ENCODE results near the gene PPT1.
"Not testable (repeated sequence)": the region's sequence is repeated elsewhere in the genome, so short reads cannot be mapped to it uniquely, and the experiment has no call there.

PPT1 gene

DNA sequence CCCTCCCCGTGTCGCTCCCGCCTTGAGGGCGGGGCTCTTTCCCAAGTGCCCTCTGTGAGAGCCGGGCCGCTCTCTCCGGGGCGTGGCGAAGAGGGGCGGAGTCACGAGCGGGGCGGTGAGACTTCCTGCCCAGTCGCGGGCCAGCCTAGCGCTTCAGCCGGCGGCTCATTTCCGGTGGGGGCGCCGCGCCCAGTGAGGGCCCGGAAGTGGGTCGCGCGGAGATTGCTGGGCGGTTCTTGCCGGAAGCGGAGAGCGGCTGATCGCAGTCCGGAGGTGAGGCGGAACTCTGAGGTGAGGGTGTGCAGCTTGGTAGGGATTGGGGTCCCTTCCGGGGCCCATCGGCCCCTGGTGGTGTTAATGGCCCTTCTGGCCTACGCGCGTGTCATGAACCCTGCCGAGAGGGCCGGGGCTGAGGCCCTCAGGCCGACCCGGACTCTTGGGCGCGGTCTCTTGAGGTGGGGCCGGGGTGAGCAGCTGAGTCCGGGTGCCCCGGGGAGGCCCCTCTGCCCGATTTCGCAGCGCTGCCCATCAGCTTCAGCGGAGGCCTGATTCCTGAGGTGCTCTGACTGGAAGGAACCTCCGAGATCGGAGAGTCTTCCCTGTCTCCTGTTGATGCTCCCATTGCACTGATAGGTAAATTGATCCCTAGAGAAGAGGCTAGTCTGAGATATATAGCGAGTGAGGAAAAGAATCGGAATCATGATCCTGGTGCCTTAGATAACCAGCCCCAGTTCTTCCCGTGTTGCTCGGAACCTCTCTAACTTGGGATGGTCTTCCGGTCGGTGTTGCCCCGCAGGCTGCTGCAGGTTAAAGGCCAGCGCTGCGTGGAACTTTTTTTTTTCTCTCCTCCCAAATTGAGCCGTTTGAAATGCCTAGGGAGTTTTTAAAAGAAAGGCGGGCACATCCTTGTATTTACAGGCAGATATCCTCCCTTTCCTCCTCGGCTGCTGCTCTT is 56.3 kb downstream of the PPT1 start, which contains the start of gene CAP1:
Gene CAP1 (plus strand): TSS at position 219 of the 955 bp plus-strand sequence. CDS start 18,618 bp downstream, outside the sequence.
- TF ChIP-seq, protein P1, sequence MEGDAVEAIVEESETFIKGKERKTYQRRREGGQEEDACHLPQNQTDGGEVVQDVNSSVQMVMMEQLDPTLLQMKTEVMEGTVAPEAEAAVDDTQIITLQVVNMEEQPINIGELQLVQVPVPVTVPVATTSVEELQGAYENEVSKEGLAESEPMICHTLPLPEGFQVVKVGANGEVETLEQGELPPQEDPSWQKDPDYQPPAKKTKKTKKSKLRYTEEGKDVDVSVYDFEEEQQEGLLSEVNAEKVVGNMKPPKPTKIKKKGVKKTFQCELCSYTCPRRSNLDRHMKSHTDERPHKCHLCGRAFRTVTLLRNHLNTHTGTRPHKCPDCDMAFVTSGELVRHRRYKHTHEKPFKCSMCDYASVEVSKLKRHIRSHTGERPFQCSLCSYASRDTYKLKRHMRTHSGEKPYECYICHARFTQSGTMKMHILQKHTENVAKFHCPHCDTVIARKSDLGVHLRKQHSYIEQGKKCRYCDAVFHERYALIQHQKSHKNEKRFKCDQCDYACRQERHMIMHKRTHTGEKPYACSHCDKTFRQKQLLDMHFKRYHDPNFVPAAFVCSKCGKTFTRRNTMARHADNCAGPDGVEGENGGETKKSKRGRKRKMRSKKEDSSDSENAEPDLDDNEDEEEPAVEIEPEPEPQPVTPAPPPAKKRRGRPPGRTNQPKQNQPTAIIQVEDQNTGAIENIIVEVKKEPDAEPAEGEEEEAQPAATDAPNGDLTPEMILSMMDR (IDR thresholded peaks at IDR 0.05; ENCODE audit: low read depth, low read length): peak; percentile 1
- peak within 1 kb of the TSS; percentile 97 to 98 for H3K4me3 ChIP-seq (replicated peaks in 1 of 2; ENCODE audit: low read depth in 2 of 2, low read length in 2 of 2)
- DNase-seq (ENCODE audit: low read depth in 2 of 2): peak; percentile 99

DNA sequence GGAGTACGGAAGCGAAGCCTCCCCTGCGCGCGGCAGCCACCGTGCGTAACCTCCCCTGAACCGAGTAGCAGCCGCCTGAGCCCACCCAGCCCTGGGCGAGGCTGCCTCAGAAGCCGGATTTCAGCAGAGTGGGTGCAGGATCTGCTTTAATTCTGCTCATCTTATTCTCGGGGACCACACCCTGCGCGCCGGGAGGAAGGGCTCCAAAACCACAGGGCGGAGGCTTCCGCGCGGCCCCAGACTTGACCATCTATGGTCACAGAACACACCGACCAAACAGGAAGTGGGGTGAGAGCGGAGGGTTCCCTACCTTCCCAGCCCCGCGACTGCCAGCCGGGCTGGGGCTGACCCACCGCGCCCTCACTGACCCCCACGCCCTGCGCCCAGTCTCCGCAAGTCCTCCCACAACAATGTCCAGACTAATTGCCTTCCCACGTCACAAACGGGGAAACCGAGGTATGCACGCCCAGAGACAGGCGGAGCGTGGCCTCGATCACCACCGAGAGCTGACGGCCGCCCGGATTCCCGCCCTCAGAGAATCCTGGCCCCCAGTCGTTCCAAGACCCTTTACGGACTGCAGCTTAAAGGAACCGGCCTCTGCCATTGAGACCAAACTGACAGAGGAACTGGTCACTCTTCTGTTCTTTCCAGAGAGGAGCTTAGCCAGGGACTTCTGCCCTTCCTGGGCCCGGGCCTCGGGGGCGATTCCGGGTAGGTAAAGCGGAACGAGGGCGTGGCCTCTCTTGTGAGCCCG is 57.1 kb downstream of the PPT1 start:
- peak; percentile 86 to 96 for DNase-seq (ENCODE audit: low read depth in 2 of 2)
- H3K4me3 ChIP-seq (replicated peaks in 1 of 2; ENCODE audit: low read depth in 2 of 2, low read length in 2 of 2): peak overlapping the region; percentile 74 to 78
- TF ChIP-seq, protein P1 (IDR thresholded peaks at IDR 0.05; ENCODE audit: low read depth, low read length): no peak

DNA sequence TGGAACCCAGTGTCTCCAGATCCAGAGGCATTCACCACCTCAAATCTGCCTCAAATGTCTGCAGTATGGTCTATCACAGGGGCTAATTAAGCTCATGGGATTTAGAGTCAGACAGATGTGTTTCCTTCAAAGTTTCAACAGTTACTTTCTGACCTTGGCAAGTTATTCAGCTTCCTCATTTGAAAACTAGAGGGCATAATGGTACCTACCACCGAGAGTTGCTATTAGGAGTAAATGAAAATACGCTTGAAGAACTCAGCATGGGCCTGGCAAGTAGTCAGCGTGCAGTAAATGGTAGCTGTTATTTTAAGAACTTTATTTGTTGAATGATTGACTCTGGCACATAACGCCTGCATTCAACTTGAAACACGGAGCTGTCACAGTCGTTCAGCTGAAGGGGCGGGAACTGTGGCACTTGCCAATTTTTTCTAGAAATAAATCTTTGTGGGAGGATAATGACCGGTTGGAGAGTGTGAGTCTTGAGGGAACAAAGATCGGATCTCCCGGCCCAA is 57.8 kb downstream of the PPT1 start:
- TF ChIP-seq, protein P1 (IDR thresholded peaks at IDR 0.05; ENCODE audit: low read depth, low read length): no peak
- DNase-seq (ENCODE audit: low read depth in 2 of 2): peak in 1 of 2 donors; percentile 66
- H3K4me3 ChIP-seq (replicated peaks in 1 of 2; ENCODE audit: low read depth in 2 of 2, low read length in 2 of 2): peak overlapping the region; percentile 74 to 78

DNA sequence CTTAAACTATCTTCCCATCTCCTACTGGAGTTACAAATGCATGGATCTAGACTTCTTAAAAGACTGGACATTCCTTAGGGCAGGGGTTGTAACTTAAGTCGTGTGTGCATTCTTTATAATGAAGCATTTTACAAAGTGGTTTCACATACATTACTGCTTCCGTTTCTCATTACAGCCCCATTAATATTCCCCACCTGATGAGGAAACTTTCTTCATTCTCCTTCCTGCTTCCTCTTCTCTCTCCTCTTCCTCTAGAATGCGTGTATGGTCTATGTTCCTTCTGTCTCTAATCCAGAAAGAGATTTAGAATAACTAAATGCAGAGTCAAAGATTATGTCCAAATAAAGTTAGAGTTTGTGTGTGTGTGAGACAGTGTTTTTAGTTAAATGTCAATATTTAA is 58.4 kb downstream of the PPT1 start:
- DNase-seq (ENCODE audit: low read depth in 2 of 2): no peak
- no peak overlapping the region for H3K4me3 ChIP-seq (replicated peaks in 1 of 2; ENCODE audit: low read depth in 2 of 2, low read length in 2 of 2)
- TF ChIP-seq, protein P1 (IDR thresholded peaks at IDR 0.05; ENCODE audit: low read depth, low read length): no peak

DNA sequence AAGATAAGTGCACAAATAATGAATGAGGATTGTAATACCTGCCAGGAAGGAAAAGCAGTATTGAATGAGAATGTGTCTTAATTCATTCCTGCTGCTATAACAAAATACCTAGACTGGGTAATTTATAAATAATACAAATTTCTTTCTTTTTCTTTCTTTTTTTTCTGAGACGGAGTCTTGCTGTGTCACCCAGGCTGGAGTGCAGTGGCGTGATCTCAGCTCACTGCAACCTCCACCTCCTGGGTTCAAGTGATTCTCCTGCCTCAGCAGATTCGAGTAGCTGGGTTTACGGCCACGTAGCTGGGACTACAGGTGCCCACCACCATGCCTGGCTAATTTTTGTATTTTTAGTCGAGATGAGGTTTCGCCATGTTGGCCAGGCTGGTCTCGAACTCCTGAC is 59.8 kb downstream of the PPT1 start:
- not testable (repeated sequence) for DNase-seq (ENCODE audit: low read depth in 2 of 2); H3K4me3 ChIP-seq (replicated peaks in 1 of 2; ENCODE audit: low read depth in 2 of 2, low read length in 2 of 2)

DNA sequence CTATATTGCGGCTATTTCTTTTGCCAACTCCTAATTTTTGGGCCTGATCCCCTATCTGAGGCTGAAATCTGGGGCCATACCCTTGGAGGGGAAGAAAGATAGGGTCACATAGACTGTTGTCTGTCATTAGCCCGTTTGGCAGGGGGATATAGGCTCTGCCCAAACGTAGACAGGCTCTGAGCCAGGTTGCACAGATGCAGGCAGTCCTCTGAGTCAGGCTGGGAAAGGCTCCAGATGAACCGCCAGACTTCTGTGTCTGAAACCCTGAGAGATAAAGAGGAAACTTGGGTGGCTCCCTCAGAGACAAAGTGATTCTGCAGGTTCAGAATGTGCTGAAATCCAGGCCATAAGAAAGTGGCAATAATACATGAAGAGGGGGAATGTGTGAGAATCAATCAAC is 60.5 kb downstream of the PPT1 start:
- TF ChIP-seq, protein P1 (IDR thresholded peaks at IDR 0.05; ENCODE audit: low read depth, low read length): no peak
- DNase-seq (ENCODE audit: low read depth in 2 of 2): peak; percentile 83 to 87
- no peak overlapping the region for H3K4me3 ChIP-seq (replicated peaks in 1 of 2; ENCODE audit: low read depth in 2 of 2, low read length in 2 of 2)

GRCh38 chr1:40034869-40035268 is 62.2 kb downstream of the PPT1 start:
- H3K4me3 ChIP-seq (replicated peaks in 1 of 2; ENCODE audit: low read depth in 2 of 2, low read length in 2 of 2): no peak overlapping the region
- TF ChIP-seq, protein P1 (IDR thresholded peaks at IDR 0.05; ENCODE audit: low read depth, low read length): no peak
- no peak for DNase-seq (ENCODE audit: low read depth in 2 of 2)
